OCI-M2 (cell line): Measurements from ENCODE around the gene TMCC2.

ENCODE experiments used
- DNase-seq: peaks from one replicate; lab custom pipeline; 2025; ENCODE audit not compliant: unreplicated experiment; lab: John Stamatoyannopoulos, UW

The TMCC2 gene

GRCh38 chr1:205321959-205322283, 94.2 kb downstream of the TMCC2 start:
- no peak for DNase-seq
